Mucosa of gallbladder (tissue), 1 donor: ENCODE data around the gene CDK5RAP2. TPM values are rescaled to one million over a fixed set of nuclear protein-coding genes. Genes with fewer than 3 reads are reported as not detected.

Source experiments
- DNase-seq: peaks from one replicate; pipeline ENCODE4 v3.0.0-alpha.2; 2020; ENCODE audit warnings: low spot score
- total RNA-seq: library from RNA; stranded (reverse); gene quantifications from one replicate; pipeline ENCODE4 v1.2.1, GENCODE V29; 2021
- donor health status: DM: no; HTN: no; CAD: no.

Gene CDK5RAP2
- total RNA-seq, 1 donor from 2014 or later, result 43.3 TPM

DNA sequence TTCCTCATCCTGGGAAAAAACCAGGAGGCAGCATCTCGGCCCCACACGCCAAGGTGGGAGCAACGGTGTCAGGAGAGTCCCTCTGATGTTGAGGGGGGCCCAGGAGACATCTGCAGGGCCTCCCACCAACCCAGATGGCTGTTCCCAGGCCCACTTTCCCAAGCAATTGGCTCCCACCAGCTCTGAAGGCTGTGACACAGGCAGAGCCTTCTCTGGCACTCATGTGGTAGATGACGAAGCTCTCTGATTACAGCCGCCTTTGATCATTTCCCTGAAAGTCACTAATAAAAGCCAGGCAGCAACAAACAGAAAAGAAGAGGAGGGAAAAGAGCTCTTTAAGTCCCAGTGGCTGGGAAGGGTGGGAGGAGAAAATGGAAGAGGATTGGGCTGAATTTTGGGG is 226.5 kb downstream of the CDK5RAP2 start:
- no peak for DNase-seq

DNA sequence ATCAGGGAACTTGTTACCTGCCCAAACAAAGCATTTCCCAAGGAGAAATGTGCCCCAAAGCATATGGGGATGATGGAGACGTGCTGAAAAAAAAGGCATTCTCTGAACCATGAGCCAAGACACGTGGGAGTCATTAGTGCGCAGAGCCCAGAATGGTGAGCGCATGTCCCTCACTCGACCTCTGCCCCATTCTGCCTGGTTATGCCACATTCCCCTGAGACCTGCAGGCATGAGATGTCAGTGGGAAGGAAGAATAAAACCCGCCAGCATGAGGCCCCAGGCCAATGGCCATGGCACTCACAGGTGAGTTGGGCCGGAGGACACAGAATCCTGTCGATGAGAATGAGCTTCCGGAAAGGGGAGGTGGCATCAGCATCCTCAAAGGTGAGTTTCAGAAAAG is 228.9 kb downstream of the CDK5RAP2 start:
- no peak for DNase-seq

GRCh38 chr9:120350596-120350995 is 229.4 kb downstream of the CDK5RAP2 start:
- DNase-seq, result no peak

GRCh38 chr9:120348951-120349429 is 231.0 kb downstream of the CDK5RAP2 start:
- DNase-seq, result no peak

- no peak for DNase-seq
Measured at GRCh38 chr9:120345379-120345778, 234.6 kb downstream of the CDK5RAP2 start.

DNA sequence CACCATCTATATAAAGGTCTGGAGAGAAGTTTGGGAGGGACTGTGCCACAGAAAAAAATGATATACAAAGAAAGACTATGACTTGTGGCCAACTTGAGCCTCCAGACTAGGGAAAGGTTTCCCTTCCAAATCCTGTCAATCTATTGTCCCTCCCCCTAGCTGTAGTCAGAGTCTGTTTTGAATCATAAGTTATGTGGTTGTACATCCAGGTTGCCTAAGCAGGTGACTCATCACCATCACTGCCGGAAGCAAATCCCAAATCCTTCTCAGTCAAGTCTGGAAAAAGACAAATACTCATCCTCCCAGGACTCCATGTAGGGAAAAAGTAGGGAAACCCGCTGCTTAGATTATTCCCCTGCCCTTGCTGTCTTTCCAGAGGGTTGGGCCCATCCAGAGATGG is 235.7 kb downstream of the CDK5RAP2 start:
- no peak for DNase-seq

DNA sequence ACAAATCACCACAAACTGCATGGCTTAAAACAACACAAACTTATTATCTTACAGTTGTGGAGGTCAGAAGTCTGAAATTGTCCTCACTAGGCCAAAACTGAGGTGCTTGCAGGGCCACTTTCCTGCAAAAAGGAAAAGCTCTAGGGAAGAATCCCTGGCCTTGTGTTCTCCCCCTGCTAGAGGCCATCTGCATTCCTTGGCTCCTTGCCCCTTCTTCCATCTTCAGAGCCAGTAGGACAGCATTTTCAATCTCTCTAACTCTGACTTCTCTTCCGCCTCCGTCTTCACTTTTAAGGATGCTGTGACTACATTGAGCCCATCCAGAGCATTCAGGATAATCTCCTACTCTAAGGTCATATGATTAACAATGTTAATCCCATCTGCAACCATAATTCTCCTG is 236.6 kb downstream of the CDK5RAP2 start:
- no peak for DNase-seq

Other genes with a start within 250 kb of the CDK5RAP2 start
- gene MEGF9, start 134.3 kb upstream of the CDK5RAP2 start, total RNA-seq, result 15.5 TPM
- gene FBXW2, start 213.2 kb upstream of the CDK5RAP2 start, total RNA-seq, result 44.9 TPM